Osteoblast (primary cell): Measurements from ENCODE around the gene ARHGEF11. TPM values are rescaled to one million over a fixed set of nuclear protein-coding genes. Genes with fewer than 3 reads are reported as not detected.

Source experiments
- DNase-seq: peaks from one replicate; pipeline ENCODE4 v3.0.0; 2011; ENCODE audit warnings: low spot score, mixed read lengths; ENCODE audit not compliant: insufficient read length; ENCODE audit errors: missing footprints
- H2AFZ ChIP-seq: 2 replicates; pipeline ENCODE4 v1.6.0; 2011; ENCODE audit warnings: mild to moderate bottlenecking, low read length
- H3K27ac ChIP-seq: 2 replicates; pipeline ENCODE4 v1.5.1; 2011; ENCODE audit warnings: mild to moderate bottlenecking, low read depth, low read length, moderate library complexity
- H3K27me3 ChIP-seq: 2 replicates; pipeline ENCODE4 v1.6.0; 2012; ENCODE audit warnings: mild to moderate bottlenecking, control low read depth, inconsistent platforms, low read length, moderate library complexity; ENCODE audit not compliant: insufficient read depth
- H3K36me3 ChIP-seq: 2 replicates; pipeline ENCODE4 v1.5.1; 2011; ENCODE audit warnings: mild to moderate bottlenecking, low read length, control low read depth, moderate library complexity; ENCODE audit not compliant: insufficient read depth
- H3K4me1 ChIP-seq: 2 replicates; pipeline ENCODE4 v1.5.1; 2011; ENCODE audit warnings: mild to moderate bottlenecking, low read length, control low read depth, moderate library complexity; ENCODE audit not compliant: insufficient read depth
- H3K4me2 ChIP-seq: 2 replicates; pipeline ENCODE4 v1.6.0; 2011; ENCODE audit warnings: mild to moderate bottlenecking, low read length; ENCODE audit not compliant: insufficient read depth
- H3K4me3 ChIP-seq: fragments of 200-600 bp; sonication (generic); 3 replicates; pipeline ENCODE4 v1.5.1; 2012; ENCODE audit warnings: mild to moderate bottlenecking, low read length, inconsistent platforms; ENCODE audit not compliant: insufficient read depth
- H3K79me2 ChIP-seq: 2 replicates; pipeline ENCODE4 v1.6.0; 2012; ENCODE audit warnings: mild to moderate bottlenecking, low read length, control low read depth, inconsistent platforms; ENCODE audit not compliant: insufficient read depth
- H3K9me3 ChIP-seq: 2 replicates; pipeline ENCODE4 v1.5.1; 2011; ENCODE audit warnings: low read depth, low read length, control low read depth
- H4K20me1 ChIP-seq: 2 replicates; pipeline ENCODE4 v1.6.0; 2012; ENCODE audit warnings: mild to moderate bottlenecking, low read length, control low read depth; ENCODE audit not compliant: insufficient read depth
- total RNA-seq: library from RNA; depleted of rRNA; stranded (reverse); fragments of >200 nt; gene quantifications from 2 replicates; pipeline ENCODE4 v1.2.3, GENCODE V29; 2012
- TF ChIP-seq, protein P1 (sequence below): IDR thresholded peaks from 2 replicates; pipeline ENCODE4 v1.5.1; 2011; ENCODE audit warnings: mild to moderate bottlenecking, low read depth, low read length, moderate library complexity; ENCODE audit errors: extremely low read depth

ARHGEF11 gene
- total RNA-seq, 1 donor: 50.3 TPM

DNA sequence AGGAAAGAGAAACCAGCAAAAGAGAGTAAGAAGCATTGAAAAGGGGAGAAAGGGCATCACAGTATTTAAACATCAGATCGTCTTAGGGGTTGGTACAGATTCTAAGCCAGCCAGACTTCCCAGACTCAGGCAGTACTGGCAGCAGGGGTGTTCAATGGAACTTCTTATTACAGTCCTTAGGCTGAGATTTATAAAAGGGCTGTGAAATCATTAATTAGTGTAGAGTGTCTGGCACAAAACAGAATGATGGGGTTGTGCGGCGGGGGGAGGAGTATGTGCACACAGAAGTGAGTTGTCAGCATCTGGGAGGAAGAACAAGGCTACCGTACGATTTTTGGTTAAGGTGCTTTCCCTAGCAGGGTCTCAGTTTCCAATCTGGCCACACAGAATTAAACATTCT lies 38.2 kb downstream of the ARHGEF11 start:
- Histone ChIP-seq H2AFZ (no peak overlapping the region), H3K4me1 (peaks cover 4% of the 10 kb centered on the region), H3K27ac (no peak overlapping the region), H3K4me3 (no peak overlapping the region), H3K4me2 (no peak overlapping the region), H3K9me3 (no peaks in the 10 kb centered on the region), H3K27me3 (no peaks in the 10 kb centered on the region), H4K20me1 (peaks cover 67% of the 10 kb centered on the region), H3K36me3 (no peaks in the 10 kb centered on the region), H3K79me2 (peaks cover 80% of the 10 kb centered on the region)
- no peak for DNase-seq
- TF ChIP-seq, protein P1, sequence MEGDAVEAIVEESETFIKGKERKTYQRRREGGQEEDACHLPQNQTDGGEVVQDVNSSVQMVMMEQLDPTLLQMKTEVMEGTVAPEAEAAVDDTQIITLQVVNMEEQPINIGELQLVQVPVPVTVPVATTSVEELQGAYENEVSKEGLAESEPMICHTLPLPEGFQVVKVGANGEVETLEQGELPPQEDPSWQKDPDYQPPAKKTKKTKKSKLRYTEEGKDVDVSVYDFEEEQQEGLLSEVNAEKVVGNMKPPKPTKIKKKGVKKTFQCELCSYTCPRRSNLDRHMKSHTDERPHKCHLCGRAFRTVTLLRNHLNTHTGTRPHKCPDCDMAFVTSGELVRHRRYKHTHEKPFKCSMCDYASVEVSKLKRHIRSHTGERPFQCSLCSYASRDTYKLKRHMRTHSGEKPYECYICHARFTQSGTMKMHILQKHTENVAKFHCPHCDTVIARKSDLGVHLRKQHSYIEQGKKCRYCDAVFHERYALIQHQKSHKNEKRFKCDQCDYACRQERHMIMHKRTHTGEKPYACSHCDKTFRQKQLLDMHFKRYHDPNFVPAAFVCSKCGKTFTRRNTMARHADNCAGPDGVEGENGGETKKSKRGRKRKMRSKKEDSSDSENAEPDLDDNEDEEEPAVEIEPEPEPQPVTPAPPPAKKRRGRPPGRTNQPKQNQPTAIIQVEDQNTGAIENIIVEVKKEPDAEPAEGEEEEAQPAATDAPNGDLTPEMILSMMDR: no peak

DNA sequence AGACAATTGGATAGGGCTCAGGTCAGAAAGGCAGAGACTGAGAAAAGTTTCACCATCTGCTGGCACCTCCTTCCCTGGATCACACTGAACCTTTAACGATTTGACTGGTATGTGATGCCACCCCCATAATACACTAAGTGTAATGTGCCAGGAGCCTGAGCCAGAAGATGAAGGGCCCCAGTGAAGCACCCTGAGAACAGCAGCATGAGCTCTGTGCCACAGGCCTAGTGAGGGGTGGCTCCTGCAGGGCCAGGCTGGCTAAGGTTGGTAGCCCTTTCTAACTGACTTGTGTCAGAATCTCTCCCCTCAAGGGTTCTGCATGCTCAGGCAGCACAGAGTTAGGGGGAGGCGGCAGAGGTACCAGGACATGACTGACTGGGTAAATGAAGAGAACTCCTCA lies 38.9 kb downstream of the ARHGEF11 start:
- Histone ChIP-seq H3K36me3 (no peaks in the 10 kb centered on the region), H3K27ac (no peak overlapping the region), H3K79me2 (peaks cover 80% of the 10 kb centered on the region), H2AFZ (no peak overlapping the region), H3K27me3 (no peaks in the 10 kb centered on the region), H3K9me3 (no peaks in the 10 kb centered on the region), H3K4me3 (no peak overlapping the region), H4K20me1 (peaks cover 67% of the 10 kb centered on the region), H3K4me2 (no peak overlapping the region), H3K4me1 (peaks cover 4% of the 10 kb centered on the region)
- TF ChIP-seq, protein P1: no peak
- no peak for DNase-seq

DNA sequence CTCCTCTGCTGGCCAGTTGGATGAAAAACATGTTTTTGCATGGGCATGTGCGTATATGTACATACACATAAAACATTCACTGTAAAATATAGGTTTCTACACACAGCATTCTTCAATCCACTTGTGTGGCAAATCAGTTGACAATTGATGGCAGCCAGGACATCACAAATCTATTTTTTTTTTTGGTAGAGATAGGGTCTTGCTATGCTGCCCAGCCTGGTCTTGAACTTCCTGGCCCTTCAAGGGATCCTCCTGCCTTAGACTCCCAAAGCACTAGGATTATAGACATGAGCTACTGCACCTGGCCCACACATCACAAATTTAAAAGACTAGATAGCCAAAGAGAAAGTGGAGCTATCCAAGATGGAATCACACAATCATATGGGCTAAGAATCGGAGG lies 39.6 kb downstream of the ARHGEF11 start:
- H3K4me2 ChIP-seq: no peak overlapping the region
- H3K36me3 ChIP-seq: no peaks in the 10 kb centered on the region
- peaks cover 82% of the 10 kb centered on the region for H3K79me2 ChIP-seq
- H3K4me1 ChIP-seq: peaks cover 4% of the 10 kb centered on the region
- no peaks in the 10 kb centered on the region for H3K27me3 ChIP-seq
- no peak overlapping the region for H2AFZ ChIP-seq
- no peak for DNase-seq
- no peak overlapping the region for H3K4me3 ChIP-seq
- H3K27ac ChIP-seq: no peak overlapping the region
- H3K9me3 ChIP-seq: no peaks in the 10 kb centered on the region
- TF ChIP-seq, protein P1: no peak
- peaks cover 67% of the 10 kb centered on the region for H4K20me1 ChIP-seq

DNA sequence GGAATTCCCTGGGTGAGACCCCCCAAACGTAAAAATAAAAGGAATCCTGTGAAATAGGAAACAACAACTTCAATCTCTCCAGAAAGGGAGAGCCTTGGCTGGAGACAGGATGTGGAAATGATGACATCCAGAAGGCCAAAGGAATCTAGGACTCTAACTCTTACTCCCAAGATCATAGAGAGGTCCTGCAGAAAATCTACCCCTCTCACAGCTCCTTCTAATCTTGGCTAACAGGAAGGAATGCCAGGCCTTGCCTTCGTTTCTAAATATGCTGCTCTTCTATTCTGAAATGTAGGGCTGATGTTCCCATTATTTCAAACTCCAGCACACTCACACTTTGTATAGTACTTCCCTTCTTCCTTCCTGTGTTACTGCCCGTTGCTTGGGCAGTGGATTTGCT lies 40.7 kb downstream of the ARHGEF11 start:
- peaks cover 73% of the 10 kb centered on the region for H4K20me1 ChIP-seq
- no peaks in the 10 kb centered on the region for H3K9me3 ChIP-seq
- H2AFZ ChIP-seq: no peak overlapping the region
- no peaks in the 10 kb centered on the region for H3K27me3 ChIP-seq
- no peak overlapping the region for H3K27ac ChIP-seq
- H3K36me3 ChIP-seq: no peaks in the 10 kb centered on the region
- DNase-seq: no peak
- no peak overlapping the region for H3K4me2 ChIP-seq
- peaks cover 82% of the 10 kb centered on the region for H3K79me2 ChIP-seq
- H3K4me1 ChIP-seq: peaks cover 4% of the 10 kb centered on the region
- TF ChIP-seq, protein P1: no peak
- no peak overlapping the region for H3K4me3 ChIP-seq
